HCT116 (cell line): ENCODE measurements around the gene RPS6KC1. TPM values are rescaled to one million over a fixed set of nuclear protein-coding genes. Genes with fewer than 3 reads are reported as not detected.
A peak's percentile ranks its signal among the peaks of the same experiment; 100 is the strongest.

ENCODE experiments used
- ATAC-seq: fragments of 200-7000 bp; cut with Tn5 transposase; 2 replicates; pipeline ENCODE4 v1.9.1; 2020; ENCODE audit warnings: mild to moderate bottlenecking, moderate library complexity
- BruUV-seq: library from RNA; stranded (reverse); fragments of 400-500 nt; replicated peaks from 2 replicates; lab custom pipeline; 2021; lab: Mats Ljungman, UMichigan
- CTCF ChIA-PET: fragments of 300-600 bp; sonication (Branson Sonifier 250); formaldehyde crosslinking; loops from one replicate; lab custom pipeline; 2021; ENCODE audit warnings: antibody characterized with exemption; lab: Charles Lee
- POLR2A ChIA-PET: fragments of 300-600, 350-600 bp; sonication (Branson Sonifier 250); formaldehyde crosslinking; loops from one replicate; lab custom pipeline; 2021; ENCODE audit warnings: antibody characterized with exemption; lab: Charles Lee
- RAD21 ChIA-PET, 2 experiments: fragments of 300-600 bp; sonication (Branson Sonifier 250); formaldehyde crosslinking; loops; one replicate each; lab custom pipeline; 2023; ENCODE audit warnings: low total read pairs in 2 of 2; ENCODE audit not compliant: uncharacterized antibody in 2 of 2, unreplicated experiment in 2 of 2, low non-redundant PET in 1 of 2; lab: Charles Lee
- DNase-seq: peaks from one replicate; pipeline ENCODE4 v3.0.0-alpha.2; 2010; ENCODE audit warnings: low read depth, low spot score
- H2AFZ ChIP-seq: fragments of 200-600 bp; shearing (Covaris generic), sonication (generic); 2 replicates; pipeline ENCODE4 v1.6.1; 2017; ENCODE audit warnings: low read depth, mixed run types, mixed read lengths, antibody characterized with exemption, low read length; ENCODE audit not compliant: poor library complexity, severe bottlenecking
- H3K27ac ChIP-seq: 2 replicates; pipeline ENCODE4 v1.5.1; 2012; ENCODE audit warnings: low read depth, low read length
- H3K27me3 ChIP-seq: fragments of 200-600 bp; sonication (generic); 2 replicates; pipeline ENCODE4 v1.6.1; 2016; ENCODE audit warnings: mixed run types, low read length, mixed read lengths; ENCODE audit not compliant: insufficient read depth
- H3K36me3 ChIP-seq, 2 experiments: fragments of 200-500 bp in 1 of 2; fragments of 200-600 bp in 1 of 2; sonication (Bioruptor generic) in 1 of 2; sonication (generic) in 1 of 2; 2 replicates each; pipeline versions ENCODE4 v1.5.1 to v1.6.1; 2014 to 2016; ENCODE audit warnings: low read length in 2 of 2, inconsistent platforms in 1 of 2, mixed read lengths in 1 of 2, mixed run types in 1 of 2; ENCODE audit not compliant: insufficient read depth in 2 of 2, control insufficient read depth in 1 of 2
- H3K4me1 ChIP-seq, 2 experiments: fragments of 200-600 bp in 1 of 2; sonication (generic) in 1 of 2; 2 replicates each; pipeline versions ENCODE4 v1.5.1 to v1.6.1; 2012 to 2017; ENCODE audit warnings: low read length in 2 of 2, inconsistent platforms in 1 of 2, mild to moderate bottlenecking in 1 of 2, mixed read lengths in 1 of 2, mixed run types in 1 of 2, moderate library complexity in 1 of 2; ENCODE audit not compliant: insufficient read depth in 2 of 2, control insufficient read depth in 1 of 2
- H3K4me2 ChIP-seq: fragments of 200-600 bp; sonication (generic); 2 replicates; pipeline ENCODE4 v1.6.1; 2017; ENCODE audit warnings: mixed run types, low read length, mixed read lengths
- H3K4me3 ChIP-seq, 2 experiments: fragments of 200-600 bp in 1 of 2; sonication (generic) in 1 of 2; replicated peaks in 1 of 2; 2 replicates each; pipeline ENCODE4 v1.5.1; 2011 to 2016; ENCODE audit warnings: low read length in 2 of 2, control low read depth in 1 of 2, low read depth in 1 of 2, mild to moderate bottlenecking in 1 of 2, mixed read lengths in 1 of 2, mixed run types in 1 of 2
- H3K79me2 ChIP-seq: fragments of 200-600 bp; sonication (generic); 2 replicates; pipeline ENCODE4 v1.6.1; 2017; ENCODE audit warnings: mild to moderate bottlenecking, mixed run types, low read length, moderate library complexity, mixed read lengths; ENCODE audit not compliant: insufficient read depth
- H3K9ac ChIP-seq: fragments of 200-600 bp; sonication (generic); 2 replicates; pipeline ENCODE4 v1.6.1; 2016; ENCODE audit warnings: low read length, mixed read lengths
- H3K9me2 ChIP-seq: fragments of 200-600 bp; sonication (generic), shearing (Covaris generic); 2 replicates; pipeline ENCODE4 v1.6.1; 2017; ENCODE audit warnings: mixed run types, mild to moderate bottlenecking, moderate library complexity; ENCODE audit not compliant: insufficient read depth
- H3K9me3 ChIP-seq, 2 experiments: fragments of 200-500 bp in 1 of 2; fragments of 200-600 bp in 1 of 2; sonication (Bioruptor generic) in 1 of 2; sonication (generic) in 1 of 2; 2 replicates each; pipeline ENCODE4 v1.6.1; 2014 to 2017; ENCODE audit warnings: low read length in 2 of 2, mixed read lengths in 2 of 2, inconsistent platforms in 1 of 2, low read depth in 1 of 2, mild to moderate bottlenecking in 1 of 2, mixed run types in 1 of 2, moderate library complexity in 1 of 2; ENCODE audit not compliant: control insufficient read depth in 1 of 2, insufficient read depth in 1 of 2
- H4K20me1 ChIP-seq: fragments of 200-600 bp; sonication (generic), shearing (Covaris generic); 2 replicates; pipeline ENCODE4 v1.6.1; 2017; ENCODE audit warnings: mixed run types, mild to moderate bottlenecking, moderate library complexity; ENCODE audit not compliant: insufficient read depth
- ATF3 ChIP-seq: IDR thresholded peaks from 2 replicates; pipeline ENCODE4 v1.6.1; 2012
- CBX3 ChIP-seq: IDR thresholded peaks from 2 replicates; pipeline ENCODE4 v1.6.1; 2012; ENCODE audit warnings: low read depth
- EGR1 ChIP-seq: IDR thresholded peaks from 2 replicates; pipeline ENCODE4 v1.6.1; 2012; ENCODE audit warnings: low read depth
- ELF1 ChIP-seq: IDR thresholded peaks from 2 replicates; pipeline ENCODE4 v1.6.1; 2012; ENCODE audit warnings: low read depth, borderline replicate concordance
- EZH2phosphoT487 ChIP-seq: fragments of 200-600 bp; IDR thresholded peaks from 2 replicates; pipeline ENCODE4 v1.6.1; 2018; ENCODE audit warnings: antibody characterized with exemption, borderline replicate concordance
- FOSL1 ChIP-seq: IDR thresholded peaks from 2 replicates; pipeline ENCODE4 v1.6.1; 2012; ENCODE audit warnings: low read depth
- JUND ChIP-seq: IDR thresholded peaks from 2 replicates; pipeline ENCODE4 v1.6.1; 2012
- MAX ChIP-seq: IDR thresholded peaks from 2 replicates; pipeline ENCODE4 v1.6.1; 2012
- POLR2A ChIP-seq: IDR thresholded peaks from 2 replicates; pipeline ENCODE4 v1.7.0; 2011; ENCODE audit warnings: borderline replicate concordance; ENCODE audit not compliant: insufficient read depth, insufficient read length; ENCODE audit errors: extremely low read depth
- POLR2AphosphoS5 ChIP-seq: IDR thresholded peaks from 2 replicates; pipeline ENCODE4 v1.6.1; 2011; ENCODE audit warnings: mild to moderate bottlenecking, low read depth, low read length, moderate library complexity
- RAD21 ChIP-seq: IDR thresholded peaks from 2 replicates; pipeline ENCODE4 v1.6.1; 2012; ENCODE audit warnings: low read depth, mild to moderate bottlenecking
- SIN3A ChIP-seq: IDR thresholded peaks from 2 replicates; pipeline ENCODE4 v1.6.1; 2012; ENCODE audit warnings: low read depth
- SP1 ChIP-seq: IDR thresholded peaks from 2 replicates; pipeline ENCODE4 v1.6.1; 2012; ENCODE audit warnings: low read depth
- TCF7L2 ChIP-seq: IDR thresholded peaks from 2 replicates; pipeline ENCODE4 v1.7.0; 2011; ENCODE audit warnings: borderline replicate concordance, inconsistent platforms; ENCODE audit not compliant: insufficient read depth, insufficient read length; ENCODE audit errors: extremely low read depth
- ZBTB33 ChIP-seq: IDR thresholded peaks from 2 replicates; pipeline ENCODE4 v1.6.1; 2011; ENCODE audit warnings: mild to moderate bottlenecking, low read length, moderate library complexity; ENCODE audit not compliant: insufficient replicate concordance; ENCODE audit errors: extremely low read depth
- ZFX ChIP-seq: fragments of 450-650 bp; IDR thresholded peaks from 2 replicates; pipeline ENCODE4 v1.6.1; 2017
- ZNF274 ChIP-seq: fragments of 200-500 bp; sonication (Bioruptor generic); IDR thresholded peaks from 2 replicates; pipeline ENCODE4 v1.6.1; 2014; ENCODE audit warnings: mild to moderate bottlenecking, low read depth, low read length, inconsistent platforms
- intact Hi-C: fragments of 100-400 bp; cut with micrococcal nuclease; formaldehyde crosslinking; loops from 2 replicates; pipeline ENCODE4 v1.10.0; 2022
- total RNA-seq: library from RNA; stranded (reverse); gene quantifications from one replicate; pipeline ENCODE4 v1.2.1, GENCODE V29; 2021; ENCODE audit not compliant: unreplicated experiment

RPS6KC1 gene
- total RNA-seq, 1 experiment from 2014 or later, result 15.9 TPM

- Histone ChIP-seq H2AFZ (peak overlapping the region; percentile 39), H3K4me2 (no peak overlapping the region), H3K36me3 (no peaks in the 10 kb centered on the region), H3K27ac (no peak overlapping the region), H3K79me2 (peaks cover 29% of the 10 kb centered on the region), H3K4me3 (no peak overlapping the region), H4K20me1 (no peaks in the 10 kb centered on the region), H3K4me1 (peaks cover 8 to 24% of the 10 kb centered on the region in 2 experiments; a peak in 3 of 4 replicates), H3K27me3 (no peaks in the 10 kb centered on the region), H3K9ac (no peak overlapping the region), H3K9me3 (no peaks in the 10 kb centered on the region), H3K9me2 (no peaks in the 10 kb centered on the region)
- no TSS peak for BruUV-seq
- intact Hi-C loops, result no loop called here
- POLR2A ChIA-PET, result no interaction called here
- no peak for DNase-seq
- ATAC-seq, result no peak
- no peak for TF ChIP-seq EGR1
- no peak for TF ChIP-seq FOSL1
- TF ChIP-seq ZBTB33, result no peak
- no peak for TF ChIP-seq EZH2phosphoT487
- TF ChIP-seq ZNF274, result no peak
- no peak for TF ChIP-seq ELF1
- TF ChIP-seq JUND, result no peak
- TF ChIP-seq MAX, result no peak
- TF ChIP-seq ATF3, result no peak
- no peak for TF ChIP-seq POLR2AphosphoS5
- no peak for TF ChIP-seq SP1
- no peak for TF ChIP-seq TCF7L2
- no peak for TF ChIP-seq SIN3A
- no peak for TF ChIP-seq CBX3
- TF ChIP-seq RAD21, result no peak
- TF ChIP-seq POLR2A, result no peak
- no peak for TF ChIP-seq ZFX
- RAD21 ChIA-PET, result no interaction called here
- CTCF ChIA-PET, result no interaction called here
Observed at GRCh38 chr1:213049232-213049631, 1.8 kb upstream of the RPS6KC1 start.
